ENCODE measurements around the gene CLCN5. TPM values are rescaled to one million over a fixed set of nuclear protein-coding genes. Genes with fewer than 3 reads are reported as not detected.

Gene CLCN5
- total and polyA plus RNA-seq, 8 donors: 0.31 to 13.8 (median 1.6) TPM

DNA sequence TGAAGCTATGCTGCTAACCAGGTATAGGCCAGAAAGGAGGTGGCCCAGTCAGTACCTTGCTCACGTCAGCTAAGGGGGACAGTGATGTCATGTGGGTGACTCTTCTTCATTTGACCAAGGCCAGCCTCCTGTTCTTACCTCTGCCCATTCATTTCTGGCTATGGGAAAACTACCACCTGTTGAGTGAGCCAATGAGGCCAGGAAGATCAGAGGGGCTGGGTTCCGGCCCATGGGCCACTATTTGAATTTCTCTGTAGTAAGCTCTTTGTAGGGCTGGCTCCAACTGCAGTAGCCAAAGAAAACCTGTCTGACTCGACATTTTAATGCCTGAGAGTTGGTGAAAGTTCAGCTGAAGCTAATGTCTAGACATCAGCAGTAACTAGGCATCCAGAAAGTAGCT is 175.8 kb downstream of the CLCN5 start:
- no peaks in the 10 kb centered on the region for H3K4me1 ChIP-seq
- H3K36me3 ChIP-seq: no peaks in the 10 kb centered on the region
- intact Hi-C loops (cut with DNase I; ENCODE audit: low total_unique reads): no loop called here
- no peak for DNase-seq
- no peak overlapping the region for H3K4me3 ChIP-seq
- 57 to 97% (median 74%) methylated on average over 2 to 3 of the region's 3 CpGs for WGBS, 5 donors
- H3K27me3 ChIP-seq: no peaks in the 10 kb centered on the region
- no peak overlapping the region for H3K27ac ChIP-seq
- no peaks in the 10 kb centered on the region for H3K9me3 ChIP-seq
- TF ChIP-seq POLR2AphosphoS5 (IDR thresholded peaks at IDR 0.05) (no peak), EP300 (IDR thresholded peaks at IDR 0.05) (no peak), POLR2A (IDR thresholded peaks at IDR 0.05) (no peak)
- TF ChIP-seq, protein P1, sequence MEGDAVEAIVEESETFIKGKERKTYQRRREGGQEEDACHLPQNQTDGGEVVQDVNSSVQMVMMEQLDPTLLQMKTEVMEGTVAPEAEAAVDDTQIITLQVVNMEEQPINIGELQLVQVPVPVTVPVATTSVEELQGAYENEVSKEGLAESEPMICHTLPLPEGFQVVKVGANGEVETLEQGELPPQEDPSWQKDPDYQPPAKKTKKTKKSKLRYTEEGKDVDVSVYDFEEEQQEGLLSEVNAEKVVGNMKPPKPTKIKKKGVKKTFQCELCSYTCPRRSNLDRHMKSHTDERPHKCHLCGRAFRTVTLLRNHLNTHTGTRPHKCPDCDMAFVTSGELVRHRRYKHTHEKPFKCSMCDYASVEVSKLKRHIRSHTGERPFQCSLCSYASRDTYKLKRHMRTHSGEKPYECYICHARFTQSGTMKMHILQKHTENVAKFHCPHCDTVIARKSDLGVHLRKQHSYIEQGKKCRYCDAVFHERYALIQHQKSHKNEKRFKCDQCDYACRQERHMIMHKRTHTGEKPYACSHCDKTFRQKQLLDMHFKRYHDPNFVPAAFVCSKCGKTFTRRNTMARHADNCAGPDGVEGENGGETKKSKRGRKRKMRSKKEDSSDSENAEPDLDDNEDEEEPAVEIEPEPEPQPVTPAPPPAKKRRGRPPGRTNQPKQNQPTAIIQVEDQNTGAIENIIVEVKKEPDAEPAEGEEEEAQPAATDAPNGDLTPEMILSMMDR (IDR thresholded peaks at IDR 0.05): no peak

GRCh38 chrX:50098749-50099148 is 176.4 kb downstream of the CLCN5 start:
- no peaks in the 10 kb centered on the region for H3K36me3 ChIP-seq
- TF ChIP-seq EP300 (IDR thresholded peaks at IDR 0.05): no peak
- no peak for TF ChIP-seq POLR2AphosphoS5 (IDR thresholded peaks at IDR 0.05)
- TF ChIP-seq, protein P1 (IDR thresholded peaks at IDR 0.05): no peak
- no peak for TF ChIP-seq POLR2A (IDR thresholded peaks at IDR 0.05)
- H3K4me1 ChIP-seq: no peaks in the 10 kb centered on the region
- H3K9me3 ChIP-seq: no peaks in the 10 kb centered on the region
- H3K27me3 ChIP-seq: no peaks in the 10 kb centered on the region
- no peak overlapping the region for H3K4me3 ChIP-seq
- H3K27ac ChIP-seq: no peak overlapping the region
- intact Hi-C loops (cut with DNase I; ENCODE audit: low total_unique reads): no loop called here
- 71 to 98% (median 92%) methylated on average over 5 of the region's 5 CpGs for WGBS, 5 donors
- DNase-seq: no peak

DNA sequence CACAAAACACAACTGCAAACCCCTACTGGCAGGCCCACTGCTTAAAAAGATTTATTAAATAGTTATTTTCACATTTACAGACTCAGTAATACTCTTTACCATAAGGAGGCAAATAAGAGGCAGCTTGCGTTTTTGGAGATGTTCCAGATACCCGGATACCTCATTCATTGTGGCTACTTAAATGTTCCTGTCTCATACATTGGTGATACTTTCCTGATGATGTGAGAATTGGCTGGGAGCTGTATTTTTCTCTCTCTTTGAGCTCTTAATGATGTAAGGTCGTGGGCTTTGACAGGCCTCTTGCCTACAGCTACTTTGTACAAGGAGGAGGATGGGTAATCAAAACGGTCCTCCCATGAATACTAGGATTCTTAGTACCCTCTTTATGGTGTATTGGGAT is 176.9 kb downstream of the CLCN5 start:
- WGBS, 5 donors: 58 to 81% (median 65%) methylated on average over 4 of the region's 4 CpGs
- H3K27ac ChIP-seq: no peak overlapping the region
- H3K36me3 ChIP-seq: no peaks in the 10 kb centered on the region
- H3K4me3 ChIP-seq: no peak overlapping the region
- DNase-seq: no peak
- H3K9me3 ChIP-seq: no peaks in the 10 kb centered on the region
- intact Hi-C loops (cut with DNase I; ENCODE audit: low total_unique reads): no loop called here
- no peaks in the 10 kb centered on the region for H3K4me1 ChIP-seq
- no peak for TF ChIP-seq POLR2AphosphoS5 (IDR thresholded peaks at IDR 0.05)
- no peak for TF ChIP-seq EP300 (IDR thresholded peaks at IDR 0.05)
- TF ChIP-seq, protein P1 (IDR thresholded peaks at IDR 0.05): no peak
- no peak for TF ChIP-seq POLR2A (IDR thresholded peaks at IDR 0.05)
- no peaks in the 10 kb centered on the region for H3K27me3 ChIP-seq

GRCh38 chrX:50100188-50100587 is 177.8 kb downstream of the CLCN5 start:
- intact Hi-C loops (cut with DNase I; ENCODE audit: low total_unique reads): no loop called here

More at GRCh38 chrX:50100188-50100587, 177.8 kb downstream of the CLCN5 start:
- WGBS, 5 donors: 29 to 39% (median 38%) methylated on average over 3 of the region's 3 CpGs
- peak in 1 of 2 donors; percentile 67 for DNase-seq
- H3K27ac ChIP-seq: no peak overlapping the region
- H3K9me3 ChIP-seq: no peaks in the 10 kb centered on the region
- H3K27me3 ChIP-seq: no peaks in the 10 kb centered on the region
- TF ChIP-seq POLR2A (IDR thresholded peaks at IDR 0.05) (no peak), POLR2AphosphoS5 (IDR thresholded peaks at IDR 0.05) (no peak), EP300 (IDR thresholded peaks at IDR 0.05) (no peak)
- TF ChIP-seq, protein P1 (IDR thresholded peaks at IDR 0.05): peak in 3 of 7 experiments; percentile 18 to 36 (median 35)
- no peak overlapping the region for H3K4me3 ChIP-seq
- H3K36me3 ChIP-seq: no peaks in the 10 kb centered on the region
- H3K4me1 ChIP-seq: no peaks in the 10 kb centered on the region
